ENCODE measurements around the gene FAM124B. TPM values are rescaled to one million over a fixed set of nuclear protein-coding genes. Genes with fewer than 3 reads are reported as not detected.

FAM124B gene
- total and polyA plus RNA-seq, 4 donors = 0.30 to 2.5 (median 0.42) TPM

DNA sequence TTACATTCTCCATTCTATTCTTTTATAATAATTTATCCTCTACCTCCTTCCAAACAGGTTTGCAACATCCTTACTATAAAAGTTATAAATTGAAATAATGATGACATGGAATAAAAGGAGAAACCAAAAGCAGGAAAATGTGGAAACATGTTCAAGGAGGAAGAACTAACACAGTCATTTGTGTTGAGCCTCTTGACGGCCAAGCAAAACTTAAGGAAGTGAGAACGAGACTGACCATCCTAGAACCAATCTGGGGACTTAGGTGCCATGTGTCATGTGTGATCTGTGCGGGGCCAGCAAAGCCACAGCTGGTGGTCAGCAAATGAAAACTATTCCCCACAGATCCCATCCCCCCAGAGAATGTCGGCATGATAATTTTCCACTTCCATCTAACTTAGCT, 25.6 kb upstream of the FAM124B start:
- WGBS = 75% methylated on average over 4 of the region's 4 CpGs
- Histone ChIP-seq H3K4me3 (ENCODE audit: low read depth in 1 of 3, low read length in 3 of 3) (no peak overlapping the region), H3K27me3 (ENCODE audit: control insufficient read depth in 4 of 4, insufficient read depth in 4 of 4, low read length in 3 of 4) (no peaks in the 10 kb centered on the region), H3K36me3 (ENCODE audit: control insufficient read depth in 4 of 4, insufficient read depth in 3 of 4, low read depth in 1 of 4, low read length in 3 of 4) (no peaks in the 10 kb centered on the region), H3K27ac (ENCODE audit: low read depth in 1 of 2, low read length in 2 of 2) (no peak overlapping the region), H3K4me1 (ENCODE audit: control insufficient read depth in 4 of 4, insufficient read depth in 4 of 4, low read length in 3 of 4) (no peaks in the 10 kb centered on the region), H3K9me3 (ENCODE audit: control insufficient read depth in 4 of 4, low read length in 3 of 4) (no peaks in the 10 kb centered on the region), H3K9ac (ENCODE audit: low read depth in 1 of 2, low read length in 2 of 2) (no peak overlapping the region)
- TF ChIP-seq FOXA2 (IDR thresholded peaks at IDR 0.05) (no peak), TAF1 (conservative IDR thresholded peaks at IDR 0.05) (no peak), NR2F2 (IDR thresholded peaks at IDR 0.05) (no peak), FOXA1 (IDR thresholded peaks at IDR 0.05) (no peak), YY1 (IDR thresholded peaks at IDR 0.05) (no peak), SP1 (IDR thresholded peaks at IDR 0.05) (no peak), JUND (IDR thresholded peaks at IDR 0.05) (no peak), ZBTB33 (IDR thresholded peaks at IDR 0.05) (no peak), GABPA (IDR thresholded peaks at IDR 0.05 in 1 of 2, conservative IDR thresholded peaks at IDR 0.05 in 1 of 2) (no peak), HNF4A (conservative IDR thresholded peaks at IDR 0.05) (no peak), HNF4G (IDR thresholded peaks at IDR 0.05) (no peak), RXRA (IDR thresholded peaks at IDR 0.05) (no peak), RAD21 (IDR thresholded peaks at IDR 0.05) (no peak), CTCF (IDR thresholded peaks at IDR 0.05; ENCODE audit: low read depth, low read length, missing input control) (no peak), MAX (IDR thresholded peaks at IDR 0.05) (no peak), EGR1 (IDR thresholded peaks at IDR 0.05; ENCODE audit: low read depth in 2 of 2) (no peak)
- TF ChIP-seq, protein P1, sequence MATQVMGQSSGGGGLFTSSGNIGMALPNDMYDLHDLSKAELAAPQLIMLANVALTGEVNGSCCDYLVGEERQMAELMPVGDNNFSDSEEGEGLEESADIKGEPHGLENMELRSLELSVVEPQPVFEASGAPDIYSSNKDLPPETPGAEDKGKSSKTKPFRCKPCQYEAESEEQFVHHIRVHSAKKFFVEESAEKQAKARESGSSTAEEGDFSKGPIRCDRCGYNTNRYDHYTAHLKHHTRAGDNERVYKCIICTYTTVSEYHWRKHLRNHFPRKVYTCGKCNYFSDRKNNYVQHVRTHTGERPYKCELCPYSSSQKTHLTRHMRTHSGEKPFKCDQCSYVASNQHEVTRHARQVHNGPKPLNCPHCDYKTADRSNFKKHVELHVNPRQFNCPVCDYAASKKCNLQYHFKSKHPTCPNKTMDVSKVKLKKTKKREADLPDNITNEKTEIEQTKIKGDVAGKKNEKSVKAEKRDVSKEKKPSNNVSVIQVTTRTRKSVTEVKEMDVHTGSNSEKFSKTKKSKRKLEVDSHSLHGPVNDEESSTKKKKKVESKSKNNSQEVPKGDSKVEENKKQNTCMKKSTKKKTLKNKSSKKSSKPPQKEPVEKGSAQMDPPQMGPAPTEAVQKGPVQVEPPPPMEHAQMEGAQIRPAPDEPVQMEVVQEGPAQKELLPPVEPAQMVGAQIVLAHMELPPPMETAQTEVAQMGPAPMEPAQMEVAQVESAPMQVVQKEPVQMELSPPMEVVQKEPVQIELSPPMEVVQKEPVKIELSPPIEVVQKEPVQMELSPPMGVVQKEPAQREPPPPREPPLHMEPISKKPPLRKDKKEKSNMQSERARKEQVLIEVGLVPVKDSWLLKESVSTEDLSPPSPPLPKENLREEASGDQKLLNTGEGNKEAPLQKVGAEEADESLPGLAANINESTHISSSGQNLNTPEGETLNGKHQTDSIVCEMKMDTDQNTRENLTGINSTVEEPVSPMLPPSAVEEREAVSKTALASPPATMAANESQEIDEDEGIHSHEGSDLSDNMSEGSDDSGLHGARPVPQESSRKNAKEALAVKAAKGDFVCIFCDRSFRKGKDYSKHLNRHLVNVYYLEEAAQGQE (IDR thresholded peaks at IDR 0.05) = no peak
- TF ChIP-seq, protein P2, sequence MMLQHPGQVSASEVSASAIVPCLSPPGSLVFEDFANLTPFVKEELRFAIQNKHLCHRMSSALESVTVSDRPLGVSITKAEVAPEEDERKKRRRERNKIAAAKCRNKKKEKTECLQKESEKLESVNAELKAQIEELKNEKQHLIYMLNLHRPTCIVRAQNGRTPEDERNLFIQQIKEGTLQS (IDR thresholded peaks at IDR 0.05) = no peak
- DNase-seq (ENCODE audit: low spot score) = no peak
